ENCODE data around the gene LRFN4. TPM values are rescaled to one million over a fixed set of nuclear protein-coding genes. Genes with fewer than 3 reads are reported as not detected.

The LRFN4 gene
- total and polyA plus RNA-seq, 2 of the 13 experiments (the other 11 are each of a cell fraction or from before 2014, with no cell fraction given) = 1.3 to 6.8 TPM

DNA sequence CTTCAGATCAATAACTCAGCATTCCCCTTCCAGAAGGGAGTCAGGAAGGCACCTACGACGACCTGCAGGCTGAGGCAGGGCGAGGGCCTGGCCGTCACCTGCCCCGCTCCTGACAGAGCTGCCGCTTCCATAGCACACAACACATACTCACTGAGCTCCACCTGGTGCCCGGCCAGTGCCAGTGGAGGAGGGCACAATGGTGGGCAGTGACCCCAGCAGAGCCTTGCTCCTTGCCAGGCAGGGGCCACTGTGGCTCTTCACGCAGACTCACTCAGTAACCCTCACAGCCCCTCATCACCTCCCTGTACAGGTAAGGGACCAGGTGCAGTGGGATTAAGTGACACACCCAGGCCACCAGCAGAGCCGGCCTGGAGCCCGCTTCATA, 24.6 kb downstream of the LRFN4 start (continued):
- TF ChIP-seq CCDC6 (CRISPR knock-in tag; IDR thresholded peaks at IDR 0.05) (no peak), ZSCAN9 (CRISPR knock-in tag; IDR thresholded peaks at IDR 0.05; ENCODE audit: borderline replicate concordance) (no peak), ZNF20 (CRISPR knock-in tag; IDR thresholded peaks at IDR 0.05) (no peak), ZNF766 (CRISPR knock-in tag; IDR thresholded peaks at IDR 0.05; ENCODE audit: borderline replicate concordance) (no peak), ZSCAN29 (CRISPR knock-in tag; conservative IDR thresholded peaks at IDR 0.05) (no peak), ZFP90 (CRISPR knock-in tag; IDR thresholded peaks at IDR 0.05; ENCODE audit: borderline replicate concordance) (no peak), DPF2 (CRISPR knock-in tag; IDR thresholded peaks at IDR 0.05; ENCODE audit: borderline replicate concordance, low read depth) (no peak), BRD4 (CRISPR knock-in tag; IDR thresholded peaks at IDR 0.05) (no peak), ZNF143 (CRISPR knock-in tag; IDR thresholded peaks at IDR 0.05) (no peak)
- TF ChIP-seq, protein P1, sequence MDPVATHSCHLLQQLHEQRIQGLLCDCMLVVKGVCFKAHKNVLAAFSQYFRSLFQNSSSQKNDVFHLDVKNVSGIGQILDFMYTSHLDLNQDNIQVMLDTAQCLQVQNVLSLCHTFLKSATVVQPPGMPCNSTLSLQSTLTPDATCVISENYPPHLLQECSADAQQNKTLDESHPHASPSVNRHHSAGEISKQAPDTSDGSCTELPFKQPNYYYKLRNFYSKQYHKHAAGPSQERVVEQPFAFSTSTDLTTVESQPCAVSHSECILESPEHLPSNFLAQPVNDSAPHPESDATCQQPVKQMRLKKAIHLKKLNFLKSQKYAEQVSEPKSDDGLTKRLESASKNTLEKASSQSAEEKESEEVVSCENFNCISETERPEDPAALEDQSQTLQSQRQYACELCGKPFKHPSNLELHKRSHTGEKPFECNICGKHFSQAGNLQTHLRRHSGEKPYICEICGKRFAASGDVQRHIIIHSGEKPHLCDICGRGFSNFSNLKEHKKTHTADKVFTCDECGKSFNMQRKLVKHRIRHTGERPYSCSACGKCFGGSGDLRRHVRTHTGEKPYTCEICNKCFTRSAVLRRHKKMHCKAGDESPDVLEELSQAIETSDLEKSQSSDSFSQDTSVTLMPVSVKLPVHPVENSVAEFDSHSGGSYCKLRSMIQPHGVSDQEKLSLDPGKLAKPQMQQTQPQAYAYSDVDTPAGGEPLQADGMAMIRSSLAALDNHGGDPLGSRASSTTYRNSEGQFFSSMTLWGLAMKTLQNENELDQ (CRISPR knock-in tag; IDR thresholded peaks at IDR 0.05; ENCODE audit: borderline replicate concordance) = no peak

GRCh38 chr11:66881927-66882452, 25.1 kb downstream of the LRFN4 start:
- WGBS (ENCODE audit: low lambda C conversion rate) = 95% methylated on average over 7 of the region's 9 CpGs
- FAIRE-seq = no peak
- peaks cover 34% of the 10 kb centered on the region for H3K4me1 ChIP-seq (ENCODE audit: insufficient read depth, low read length)

More at GRCh38 chr11:66881927-66882452, 25.1 kb downstream of the LRFN4 start:
- ATAC-seq = no peak
- Histone ChIP-seq H3K27me3 (ENCODE audit: control insufficient read depth in 1 of 2, insufficient read depth in 2 of 2, low read length in 2 of 2) (no peaks in the 10 kb centered on the region), H3K4me3 (replicated peaks in 1 of 3; ENCODE audit: insufficient read depth in 1 of 3, low read depth in 2 of 3, low read length in 3 of 3) (no peak overlapping the region), H3K79me2 (ENCODE audit: insufficient read depth, low read length) (peaks cover 28% of the 10 kb centered on the region), H4K20me1 (ENCODE audit: insufficient read depth, low read length) (peaks cover 25% of the 10 kb centered on the region; the same call in 1 of the 2 replicates), H3K4me2 (ENCODE audit: low read depth, low read length) (no peak overlapping the region), H3K9me3 (ENCODE audit: low read length) (no peaks in the 10 kb centered on the region), H2AFZ (ENCODE audit: low read length) (no peak overlapping the region), H3K9ac (ENCODE audit: insufficient read depth, low read depth, low read length) (no peak overlapping the region), H3K36me3 (replicated peaks in 1 of 2; ENCODE audit: control insufficient read depth in 1 of 2, insufficient read depth in 2 of 2, low read length in 2 of 2) (peaks cover 3 to 9% of the 10 kb centered on the region in 2 experiments; a peak in 3 of 5 replicates), H3K27ac (ENCODE audit: extremely low read length, insufficient read depth, low read length) (no peak overlapping the region)
- no peak for DNase-seq (ENCODE audit: low spot score)
- BruUV-seq (replicated peaks) = no TSS peak
- CTCF ChIA-PET (ENCODE audit: low intra/inter-chr PET ratio, low total read pairs) = no interaction called here
- POLR2A ChIA-PET = interaction anchor here (3.6 kb wide), 1 partner anchor 21 kb away, joined by 12 read pairs; no protein-coding TSS in a partner anchor
- no peak for TF ChIP-seq ATF2 (CRISPR knock-in tag; IDR thresholded peaks at IDR 0.05)
- TF ChIP-seq ZNF672 (CRISPR knock-in tag; IDR thresholded peaks at IDR 0.05) = no peak
- TF ChIP-seq NRL (CRISPR knock-in tag; IDR thresholded peaks at IDR 0.05; ENCODE audit: borderline replicate concordance) = 0 out of 2 replicates have a peak, but pooled peaks have one; percentile 17
- no peak for TF ChIP-seq RARA (CRISPR knock-in tag; IDR thresholded peaks at IDR 0.05)
- no peak for TF ChIP-seq YY1 (IDR thresholded peaks at IDR 0.05; ENCODE audit: insufficient read depth, insufficient replicate concordance, low read depth, low read length)
- intact Hi-C loops (cut with micrococcal nuclease; ENCODE audit: unreplicated experiment) (no loop called here), in situ Hi-C loops (cut with HindIII; ENCODE audit: extremely low pct_ligation_motif_present, low pct_unique_long_range_greater_than_20kb) (no loop called here)
